Activated CD4-positive, alpha-beta T cell treated with anti-CD3 and anti-CD28 coated beads, Interleukin-2, Interleukin-4, amounts not matched to agents 100 ng/mL and 50 ng/mL, durations not matched to agents 16 hours and 8 hours (primary cell): ENCODE results near the gene IVD.
"Not testable (repeated sequence)": the region's sequence is repeated elsewhere in the genome, so short reads cannot be mapped to it uniquely, and the experiment has no call there.

Experiments
- DNase-seq: peaks from one replicate; pipeline ENCODE4 v3.0.0-alpha.2; 2020; ENCODE audit warnings: low spot score

Gene IVD

DNA sequence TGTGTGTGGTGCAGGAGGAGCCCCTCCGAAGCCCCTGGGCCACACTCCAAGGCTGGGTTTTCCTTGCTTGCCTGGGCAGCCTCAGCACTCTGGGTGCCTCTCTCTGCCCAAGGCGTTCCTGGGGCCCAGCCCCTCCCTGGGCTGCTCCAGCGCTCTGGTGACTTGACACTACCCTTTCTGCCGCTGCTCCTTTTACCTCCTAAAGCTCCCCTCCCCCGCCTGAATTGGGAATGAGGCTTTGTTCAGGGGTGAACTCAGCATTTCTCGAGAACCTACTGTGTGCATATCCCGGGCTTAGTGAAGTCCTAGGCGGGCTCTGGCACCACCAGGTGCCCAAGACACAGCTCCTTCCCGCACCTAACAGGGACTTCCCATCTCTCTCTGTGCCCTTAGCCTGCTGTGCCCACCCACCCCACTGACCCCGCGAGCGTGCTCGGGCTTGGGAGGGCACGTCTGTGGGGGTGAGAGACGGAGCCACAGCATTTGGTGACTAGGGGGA is 33.9 kb downstream of the IVD start:
- DNase-seq, result no peak

- no peak for DNase-seq
These were observed 34.6 kb downstream of the IVD start for GRCh38 chr15:40439960-40440742.

DNA sequence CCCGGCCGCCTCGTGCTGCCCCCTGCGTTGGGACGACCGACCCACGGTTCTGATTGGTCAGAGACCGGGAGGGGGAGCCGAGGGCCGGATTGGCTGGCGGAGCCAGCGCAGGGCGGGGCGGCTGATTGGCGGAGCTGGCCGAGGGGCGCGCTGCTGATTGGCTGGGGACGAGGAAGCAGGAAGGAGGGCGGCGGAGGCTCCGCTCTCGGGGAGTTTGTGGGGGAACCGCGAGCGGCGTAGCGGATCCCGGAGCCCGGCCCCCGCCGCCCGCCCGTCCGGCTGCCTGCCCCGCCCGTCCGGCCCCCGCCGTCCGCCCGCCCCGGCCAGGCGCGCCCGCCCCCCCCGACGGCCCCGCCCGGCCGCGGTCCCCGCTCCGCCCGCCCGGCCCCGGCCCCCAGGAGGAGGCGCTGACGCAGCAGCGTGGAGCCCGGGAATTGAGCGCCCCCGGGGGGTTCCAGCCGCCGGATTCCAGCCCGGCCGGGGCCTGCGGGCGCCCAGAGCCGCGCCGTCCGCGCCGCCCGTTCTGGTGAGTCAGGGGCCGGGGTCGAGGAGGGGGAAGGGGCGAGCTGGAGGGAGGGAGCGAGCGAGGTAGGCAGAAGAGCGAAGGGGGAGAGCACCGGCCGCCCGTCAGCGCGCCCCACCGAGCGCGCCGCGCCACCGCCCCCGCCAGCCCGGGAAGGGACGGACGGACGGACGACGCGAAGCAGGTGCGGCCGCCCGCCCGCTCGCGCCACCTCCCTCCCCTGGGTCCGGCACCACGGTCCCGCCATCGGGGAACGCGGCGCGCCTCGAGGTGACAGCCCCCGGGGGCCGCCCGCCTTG is 35.4 kb downstream of the IVD start, which contains the start of gene BAHD1:
Gene BAHD1 (plus strand): TSS at position 211 of the 822 bp plus-strand sequence. CDS start 17,512 bp downstream, outside the sequence.
- DNase-seq, result peak; percentile 98

DNA sequence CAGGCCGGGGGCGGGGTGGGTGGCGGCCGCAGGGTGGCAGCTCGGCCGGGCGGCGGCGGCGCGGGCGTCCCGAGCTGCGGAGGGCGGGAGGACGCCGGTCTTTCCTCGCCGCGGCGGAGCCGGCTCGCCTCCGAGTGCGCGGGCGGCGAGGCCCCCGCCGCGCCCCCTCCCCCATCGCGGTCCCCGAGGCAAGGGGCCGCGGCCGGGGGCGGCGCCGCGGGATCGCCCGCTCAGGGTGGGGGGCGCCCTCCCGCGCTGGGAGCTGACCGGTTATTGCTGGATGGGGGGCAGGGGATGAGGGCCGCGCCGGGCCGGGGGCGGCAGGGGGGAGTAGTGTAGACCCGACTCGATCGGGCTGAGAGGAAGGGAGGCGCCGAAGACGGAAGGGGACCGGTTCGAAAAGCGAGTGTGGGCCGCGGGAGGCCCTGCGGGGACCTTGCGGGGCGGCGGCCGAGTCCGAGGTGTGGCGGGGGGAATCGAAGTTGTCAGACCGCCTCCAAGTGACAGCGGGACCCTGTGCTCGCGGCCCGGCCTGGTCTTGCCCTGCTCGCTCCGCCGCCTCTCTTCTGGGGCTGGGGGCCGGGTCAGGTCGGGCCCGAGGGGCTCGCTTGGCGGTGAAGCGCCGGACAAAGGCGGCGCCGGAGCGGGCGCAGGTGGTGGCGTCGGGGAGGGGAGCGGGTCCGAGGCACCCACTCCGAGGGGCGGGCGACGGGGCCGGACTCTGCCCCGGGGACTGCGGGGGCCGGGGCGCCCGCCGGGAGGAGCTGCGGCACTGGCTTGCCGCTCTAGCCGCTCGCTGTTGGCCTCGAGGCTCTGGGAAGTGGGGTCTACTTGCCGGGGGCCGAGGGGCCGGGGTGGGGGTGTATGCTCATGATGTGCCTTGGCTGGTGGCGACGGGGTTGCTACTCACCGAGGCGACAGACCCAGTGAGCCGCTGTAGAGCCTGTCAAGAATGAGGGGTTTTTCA is 36.3 kb downstream of the IVD start:
- no peak for DNase-seq

DNA sequence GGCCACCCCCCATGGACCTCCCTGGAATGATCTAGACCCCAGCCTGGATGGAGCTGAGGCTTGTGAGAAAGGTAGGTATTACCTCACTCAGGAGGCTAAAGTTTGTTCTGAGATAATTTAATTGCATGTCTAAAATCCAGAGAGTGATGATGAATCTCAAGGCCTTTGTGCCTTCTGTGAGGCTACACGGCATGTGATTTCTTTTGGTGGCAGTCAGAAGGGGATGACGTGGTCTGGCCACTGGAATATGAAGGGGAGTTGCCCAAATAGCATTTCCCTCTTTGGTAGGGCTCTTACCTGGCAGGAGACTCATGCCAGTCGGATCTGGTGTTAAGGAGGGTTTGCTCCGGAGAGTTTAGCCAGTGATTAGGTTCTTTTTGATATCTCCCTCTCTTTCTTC is 37.7 kb downstream of the IVD start:
- DNase-seq, result no peak

DNA sequence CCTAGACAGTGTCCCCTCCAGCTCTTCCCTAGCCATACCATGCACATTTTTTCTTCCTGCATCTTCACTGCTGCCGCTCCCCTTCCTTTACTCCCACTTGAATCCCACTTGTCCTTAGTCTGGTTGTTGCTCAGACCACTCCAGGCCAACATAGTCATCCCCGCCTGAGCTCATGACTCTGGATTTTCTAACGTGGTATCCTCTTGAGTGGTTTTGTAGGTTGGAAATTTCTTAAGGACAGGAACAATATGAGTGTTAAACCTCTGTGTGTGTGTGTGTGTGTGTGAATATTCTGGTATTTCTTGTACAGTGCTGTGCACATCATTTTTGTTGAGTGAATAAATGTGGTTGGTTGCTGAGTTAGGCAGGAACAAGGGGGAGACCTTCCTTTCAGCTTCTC is 38.3 kb downstream of the IVD start:
- DNase-seq, result no peak

DNA sequence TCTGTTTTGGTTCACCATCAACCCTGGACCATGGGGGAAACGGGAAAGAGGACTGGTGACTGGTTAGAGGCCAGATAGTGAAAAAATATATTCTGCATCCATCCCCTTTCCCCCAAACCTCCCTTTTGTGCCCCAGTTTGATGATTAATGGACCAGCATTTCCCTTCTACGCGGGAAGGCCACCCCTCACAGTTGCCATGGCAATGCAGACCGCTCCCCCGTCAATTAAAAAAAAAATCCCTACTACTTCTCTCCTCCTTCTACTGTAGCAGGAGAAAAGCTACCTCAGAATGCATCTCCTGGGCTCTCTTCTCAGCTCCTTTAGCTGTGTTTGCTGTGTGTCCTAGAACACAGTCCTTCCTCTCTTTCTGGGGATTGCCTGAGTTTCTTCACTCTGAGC is 39.1 kb downstream of the IVD start:
- DNase-seq, result no peak

DNA sequence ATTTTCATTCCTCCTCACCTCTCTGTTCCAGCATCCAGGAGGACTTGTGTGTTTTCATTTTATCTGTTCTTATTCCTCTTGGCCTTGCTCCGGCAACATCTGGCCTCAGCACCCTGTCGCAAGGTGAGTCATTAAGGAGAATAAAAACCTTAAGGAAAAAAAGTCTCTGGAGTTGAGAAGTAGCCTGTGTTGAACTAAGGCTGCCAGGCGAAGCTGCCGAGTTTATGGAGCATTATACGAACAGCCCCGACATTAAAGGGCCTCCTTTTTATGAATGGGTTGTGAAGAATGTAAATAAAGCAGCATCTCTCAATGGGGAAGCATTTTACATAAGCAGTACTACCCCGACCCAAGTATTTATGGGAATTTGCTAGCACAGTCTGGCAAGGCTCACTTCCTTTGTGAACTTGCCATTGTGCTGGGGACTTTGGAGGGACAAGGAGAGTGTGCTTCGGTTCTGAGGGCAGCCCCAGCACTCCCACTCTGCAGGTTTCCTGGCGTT is 39.9 kb downstream of the IVD start:
- no peak for DNase-seq

- no peak for DNase-seq
These were observed 40.5 kb downstream of the IVD start for GRCh38 chr15:40446144-40446543.

- no peak for DNase-seq
These were observed 42.8 kb downstream of the IVD start for GRCh38 chr15:40448354-40448753.

- DNase-seq, result no peak
These were observed 43.7 kb downstream of the IVD start for GRCh38 chr15:40449275-40449674.

DNA sequence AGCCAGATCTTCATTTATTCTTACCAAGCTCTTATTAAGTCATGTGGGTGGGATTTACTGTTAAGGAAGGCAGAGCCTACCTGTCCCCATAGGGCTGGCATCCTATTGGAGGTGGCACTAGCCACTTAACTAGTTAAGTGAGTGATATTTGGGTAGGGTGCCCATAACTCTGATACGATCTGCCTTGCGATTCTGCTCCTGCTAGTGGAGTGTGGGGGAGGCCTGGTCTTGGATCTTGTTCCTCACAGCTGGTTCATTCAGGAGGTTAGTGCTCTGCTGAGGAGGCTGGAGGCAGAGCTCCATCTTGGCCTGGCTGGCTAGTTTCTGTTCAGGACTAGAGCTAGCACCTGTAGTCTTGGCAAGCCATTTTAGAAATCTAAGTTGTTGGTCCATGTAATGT is 44.5 kb downstream of the IVD start:
- no peak for DNase-seq

GRCh38 chr15:40451527-40452158 is 46.0 kb downstream of the IVD start:
- no peak for DNase-seq

- DNase-seq, result no peak
These were observed 46.9 kb downstream of the IVD start for GRCh38 chr15:40452296-40453090.

DNA sequence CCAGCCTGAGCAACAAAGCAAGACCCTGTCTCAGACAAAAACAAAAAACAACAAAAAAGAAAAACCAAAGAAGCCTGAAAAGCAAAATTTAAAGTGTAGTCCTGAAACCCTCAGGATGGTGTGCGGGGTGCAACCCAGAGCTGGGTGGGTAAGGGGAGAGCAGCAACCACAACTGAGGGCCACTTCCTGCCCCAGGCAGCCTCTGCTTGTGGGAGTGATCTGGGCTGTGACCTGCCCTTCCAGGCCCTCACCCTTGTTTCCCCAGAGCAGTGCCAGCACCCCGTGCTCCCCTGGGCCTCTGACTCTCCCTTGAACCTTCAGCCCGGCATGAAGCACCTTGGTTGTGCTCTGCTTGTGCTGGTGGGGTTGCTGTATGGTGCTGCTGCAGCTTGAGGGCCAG is 48.3 kb downstream of the IVD start:
- not testable (repeated sequence) for DNase-seq

DNA sequence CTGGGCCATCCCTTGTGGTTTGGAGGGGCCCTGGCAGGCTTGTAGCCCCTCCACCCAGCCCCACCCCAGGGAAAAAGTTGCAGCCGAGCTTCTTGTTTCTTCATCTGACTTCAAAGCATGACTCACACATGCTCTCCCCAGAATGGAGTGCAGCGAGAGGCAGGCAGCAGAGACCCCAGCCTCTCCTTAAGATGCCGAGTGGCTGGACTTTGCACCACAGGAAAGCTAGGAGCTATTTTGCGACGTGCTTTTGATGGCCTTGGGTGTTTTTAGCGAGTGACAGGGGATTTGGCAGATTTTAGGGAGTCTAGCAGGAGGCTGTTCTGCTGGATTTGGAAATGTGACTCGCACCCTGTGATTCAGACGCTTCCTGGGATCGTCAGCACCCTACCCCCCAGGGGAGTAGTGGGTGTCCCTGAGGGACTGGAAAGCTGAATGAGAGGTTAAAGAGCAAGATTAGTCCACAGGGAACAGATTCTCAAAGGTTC is 49.4 kb downstream of the IVD start:
- DNase-seq, result no peak

DNA sequence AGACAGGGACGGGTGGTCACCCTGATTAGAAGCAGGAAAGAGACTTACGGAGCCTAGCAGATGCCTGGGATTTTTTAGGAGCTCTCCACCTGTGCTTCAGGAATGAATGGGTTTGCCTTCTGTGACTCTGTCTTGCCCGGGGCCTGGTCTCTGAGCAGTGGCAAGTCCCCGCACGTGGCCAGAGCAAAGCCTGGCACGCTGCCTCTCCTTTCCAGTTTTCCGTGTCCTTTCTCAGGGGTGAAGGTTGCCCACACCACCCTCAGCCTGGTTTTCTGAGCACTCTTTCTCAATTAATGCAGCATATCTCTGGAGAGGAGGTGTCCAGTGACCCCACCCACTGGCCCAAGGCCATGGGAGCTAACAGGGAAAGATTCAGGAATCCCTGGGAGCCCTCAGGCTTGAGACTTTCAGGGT is 50.7 kb downstream of the IVD start:
- no peak for DNase-seq

GRCh38 chr15:40456738-40457137 is 51.1 kb downstream of the IVD start:
- DNase-seq, result no peak

GRCh38 chr15:40458495-40459371 is 53.1 kb downstream of the IVD start:
- DNase-seq, result no peak
